HepG2 (cell line): ENCODE results near the gene CSNK1G1. TPM values are rescaled to one million over a fixed set of nuclear protein-coding genes. Genes with fewer than 3 reads are reported as not detected.

Source experiments
- ATF1 ChIP-seq: IDR thresholded peaks from 2 replicates; pipeline ENCODE4 v1.6.1; 2016; ENCODE audit warnings: mild to moderate bottlenecking, control low read depth
- BCL6 ChIP-seq: IDR thresholded peaks from 2 replicates; pipeline ENCODE4 v1.6.1; 2016; ENCODE audit warnings: missing genetic modification reagents, missing compliant biosample characterization
- NFE2L1 ChIP-seq: sonication (generic); formaldehyde crosslinking; IDR thresholded peaks from 2 replicates; pipeline ENCODE4 v1.4.0; 2020; ENCODE audit warnings: missing genetic modification reagents, mild to moderate bottlenecking, borderline replicate concordance
- PRPF4 ChIP-seq: fragments of 200-400 bp; formaldehyde crosslinking; IDR thresholded peaks from 2 replicates; pipeline ENCODE4 v1.6.1; 2016; ENCODE audit warnings: low read length, low read depth; ENCODE audit not compliant: poor library complexity, severe bottlenecking
- ZNF143 ChIP-seq: sonication (generic); formaldehyde crosslinking; IDR thresholded peaks from 2 replicates; pipeline ENCODE4 v1.4.0; 2020; ENCODE audit warnings: missing genetic modification reagents
- ZNF510 ChIP-seq: sonication (generic); formaldehyde crosslinking; IDR thresholded peaks from 2 replicates; pipeline ENCODE4 v1.4.0; 2020; ENCODE audit warnings: low read depth, mild to moderate bottlenecking, missing genetic modification reagents
- ZNF572 ChIP-seq: sonication (generic); formaldehyde crosslinking; IDR thresholded peaks from 2 replicates; pipeline ENCODE4 v1.5.1; 2020; ENCODE audit warnings: mild to moderate bottlenecking, missing genetic modification reagents
- polyA plus RNA-seq, 8 experiments: library from polyadenylated mRNA; depleted of rRNA in 3 of 8; stranded (reverse) in 7 of 8; unstranded in 1 of 8; fragments of >200 nt; fragmentation: Illumina TruSeq in 4 of 8; extraction: Trizol in 4 of 8; gene quantifications; 2 replicates each; pipeline versions ENCODE4 v1.2.1 to v1.2.3, GENCODE V29; 2011 to 2016; ENCODE audit warnings: low read depth in 4 of 8, missing spikeins in 1 of 8, mixed read lengths in 1 of 8; ENCODE audit not compliant: insufficient read depth in 1 of 8
- total RNA-seq, 5 experiments: library from RNA; depleted of rRNA; stranded (reverse); fragments of >200 nt; fragmentation: Illumina TruSeq; extraction: Trizol; gene quantifications; 2 replicates each; pipeline ENCODE4 v1.2.3, GENCODE V29; 2016; ENCODE audit warnings: low read depth in 1 of 5
- TF ChIP-seq, protein P1 (sequence below): sonication (generic); formaldehyde crosslinking; IDR thresholded peaks from 2 replicates; pipeline ENCODE4 v1.4.0; 2020; ENCODE audit warnings: missing genetic modification reagents
- TF ChIP-seq, protein P2 (sequence below): sonication (generic); formaldehyde crosslinking; IDR thresholded peaks from 2 replicates; pipeline ENCODE4 v1.8.0; 2022; ENCODE audit warnings: mild to moderate bottlenecking, missing genetic modification reagents, moderate library complexity
- TF ChIP-seq, protein P3 (sequence below): sonication (generic); formaldehyde crosslinking; IDR thresholded peaks from 2 replicates; pipeline ENCODE4 v1.5.0; 2020; ENCODE audit warnings: missing genetic modification reagents
- TF ChIP-seq, protein P4 (sequence below): sonication (generic); formaldehyde crosslinking; IDR thresholded peaks from 2 replicates; pipeline ENCODE4 v1.8.0; 2022; ENCODE audit warnings: missing genetic modification reagents, mild to moderate bottlenecking, borderline replicate concordance

Gene CSNK1G1
- total and polyA plus RNA-seq, 2 of the 13 experiments (the other 11 are each of a cell fraction or from before 2014, with no cell fraction given) = 8.5 to 12.6 TPM

DNA sequence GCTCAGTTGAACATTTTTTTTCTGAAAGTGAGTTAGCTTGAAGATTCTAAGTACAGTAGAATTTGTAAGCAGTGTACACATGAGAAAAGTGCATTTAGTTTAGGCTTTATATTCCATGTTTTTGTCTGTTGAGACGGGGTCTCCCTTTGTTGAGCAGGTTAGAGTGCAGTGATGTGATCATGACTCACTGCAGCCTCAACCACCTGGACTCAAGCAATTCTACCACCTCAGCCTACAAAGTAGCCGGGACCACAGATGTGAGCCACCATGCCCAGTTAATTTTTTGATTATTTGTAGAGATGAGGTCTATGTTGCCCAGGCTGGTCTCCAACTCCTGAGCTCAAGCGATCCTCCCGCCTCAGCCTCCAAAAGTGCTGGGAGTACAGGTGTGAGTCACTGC, 5.3 kb upstream of the CSNK1G1 start (continued):
- TF ChIP-seq, protein P1, sequence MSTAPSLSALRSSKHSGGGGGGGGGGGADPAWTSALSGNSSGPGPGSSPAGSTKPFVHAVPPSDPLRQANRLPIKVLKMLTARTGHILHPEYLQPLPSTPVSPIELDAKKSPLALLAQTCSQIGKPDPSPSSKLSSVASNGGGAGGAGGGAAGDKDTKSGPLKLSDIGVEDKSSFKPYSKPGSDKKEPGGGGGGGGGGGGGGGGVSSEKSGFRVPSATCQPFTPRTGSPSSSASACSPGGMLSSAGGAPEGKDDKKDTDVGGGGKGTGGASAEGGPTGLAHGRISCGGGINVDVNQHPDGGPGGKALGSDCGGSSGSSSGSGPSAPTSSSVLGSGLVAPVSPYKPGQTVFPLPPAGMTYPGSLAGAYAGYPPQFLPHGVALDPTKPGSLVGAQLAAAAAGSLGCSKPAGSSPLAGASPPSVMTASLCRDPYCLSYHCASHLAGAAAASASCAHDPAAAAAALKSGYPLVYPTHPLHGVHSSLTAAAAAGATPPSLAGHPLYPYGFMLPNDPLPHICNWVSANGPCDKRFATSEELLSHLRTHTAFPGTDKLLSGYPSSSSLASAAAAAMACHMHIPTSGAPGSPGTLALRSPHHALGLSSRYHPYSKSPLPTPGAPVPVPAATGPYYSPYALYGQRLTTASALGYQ = no peak
- TF ChIP-seq ATF1 (CRISPR knock-in tag) (no peak), NFE2L1 (CRISPR knock-in tag) (no peak), PRPF4 (no peak), ZNF572 (CRISPR knock-in tag) (no peak), ZNF143 (CRISPR knock-in tag) (no peak), ZNF510 (CRISPR knock-in tag) (no peak), BCL6 (CRISPR knock-in tag) (no peak)
- TF ChIP-seq, protein P2, sequence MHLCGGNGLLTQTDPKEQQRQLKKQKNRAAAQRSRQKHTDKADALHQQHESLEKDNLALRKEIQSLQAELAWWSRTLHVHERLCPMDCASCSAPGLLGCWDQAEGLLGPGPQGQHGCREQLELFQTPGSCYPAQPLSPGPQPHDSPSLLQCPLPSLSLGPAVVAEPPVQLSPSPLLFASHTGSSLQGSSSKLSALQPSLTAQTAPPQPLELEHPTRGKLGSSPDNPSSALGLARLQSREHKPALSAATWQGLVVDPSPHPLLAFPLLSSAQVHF = no peak
- TF ChIP-seq, protein P3, sequence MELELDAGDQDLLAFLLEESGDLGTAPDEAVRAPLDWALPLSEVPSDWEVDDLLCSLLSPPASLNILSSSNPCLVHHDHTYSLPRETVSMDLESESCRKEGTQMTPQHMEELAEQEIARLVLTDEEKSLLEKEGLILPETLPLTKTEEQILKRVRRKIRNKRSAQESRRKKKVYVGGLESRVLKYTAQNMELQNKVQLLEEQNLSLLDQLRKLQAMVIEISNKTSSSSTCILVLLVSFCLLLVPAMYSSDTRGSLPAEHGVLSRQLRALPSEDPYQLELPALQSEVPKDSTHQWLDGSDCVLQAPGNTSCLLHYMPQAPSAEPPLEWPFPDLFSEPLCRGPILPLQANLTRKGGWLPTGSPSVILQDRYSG (CRISPR knock-in tag) = no peak
- TF ChIP-seq, protein P4, sequence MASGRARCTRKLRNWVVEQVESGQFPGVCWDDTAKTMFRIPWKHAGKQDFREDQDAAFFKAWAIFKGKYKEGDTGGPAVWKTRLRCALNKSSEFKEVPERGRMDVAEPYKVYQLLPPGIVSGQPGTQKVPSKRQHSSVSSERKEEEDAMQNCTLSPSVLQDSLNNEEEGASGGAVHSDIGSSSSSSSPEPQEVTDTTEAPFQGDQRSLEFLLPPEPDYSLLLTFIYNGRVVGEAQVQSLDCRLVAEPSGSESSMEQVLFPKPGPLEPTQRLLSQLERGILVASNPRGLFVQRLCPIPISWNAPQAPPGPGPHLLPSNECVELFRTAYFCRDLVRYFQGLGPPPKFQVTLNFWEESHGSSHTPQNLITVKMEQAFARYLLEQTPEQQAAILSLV (CRISPR knock-in tag) = no peak
